Mesothelial cell of epicardium (in vitro differentiated cells): Measurements from ENCODE around the gene TNFAIP1. TPM values are rescaled to one million over a fixed set of nuclear protein-coding genes. Genes with fewer than 3 reads are reported as not detected.

Source experiments
- DNase-seq, 2 experiments: peaks; one replicate each; pipeline ENCODE4 v3.0.0; 2021; ENCODE audit warnings: low spot score in 2 of 2; ENCODE audit not compliant: unreplicated experiment in 2 of 2
- H3K27ac Mint-ChIP-seq: 2 replicates; pipeline ENCODE4 v1.8.0; 2021; ENCODE audit warnings: mixed read lengths
- H3K27me3 Mint-ChIP-seq: 2 replicates; pipeline ENCODE4 v1.8.0; 2021; ENCODE audit warnings: low read depth, mixed read lengths
- H3K36me3 Mint-ChIP-seq: 2 replicates; pipeline ENCODE4 v1.8.0; 2021; ENCODE audit warnings: mixed read lengths
- H3K4me1 Mint-ChIP-seq: 2 replicates; pipeline ENCODE4 v1.8.0; 2021; ENCODE audit warnings: mixed read lengths
- H3K4me3 Mint-ChIP-seq: 2 replicates; pipeline ENCODE4 v1.8.0; 2021; ENCODE audit warnings: mild to moderate bottlenecking, moderate library complexity, mixed read lengths
- H3K9me3 Mint-ChIP-seq: 2 replicates; pipeline ENCODE4 v1.8.0; 2021; ENCODE audit warnings: mixed read lengths
- total RNA-seq: library from RNA; stranded (reverse); gene quantifications from 3 replicates; pipeline ENCODE4 v1.2.1, GENCODE V29; 2021
- TF ChIP-seq, protein P1 (sequence below): fragments of 200-600 bp; sonication (generic); IDR thresholded peaks from one replicate; pipeline ENCODE4 v1.5.0; 2021; ENCODE audit warnings: antibody characterized with exemption; ENCODE audit not compliant: unreplicated experiment

TNFAIP1 gene
- total RNA-seq, 1 donor from 2014 or later = 41.8 TPM

- Mint-ChIP-seq H3K4me3 (no peak overlapping the region), H3K9me3 (no peaks in the 10 kb centered on the region), H3K27me3 (no peaks in the 10 kb centered on the region), H3K36me3 (peaks cover 7% of the 10 kb centered on the region), H3K27ac (no peak overlapping the region), H3K4me1 (peaks cover 24% of the 10 kb centered on the region)
- DNase-seq = no peak
- TF ChIP-seq, protein P1, sequence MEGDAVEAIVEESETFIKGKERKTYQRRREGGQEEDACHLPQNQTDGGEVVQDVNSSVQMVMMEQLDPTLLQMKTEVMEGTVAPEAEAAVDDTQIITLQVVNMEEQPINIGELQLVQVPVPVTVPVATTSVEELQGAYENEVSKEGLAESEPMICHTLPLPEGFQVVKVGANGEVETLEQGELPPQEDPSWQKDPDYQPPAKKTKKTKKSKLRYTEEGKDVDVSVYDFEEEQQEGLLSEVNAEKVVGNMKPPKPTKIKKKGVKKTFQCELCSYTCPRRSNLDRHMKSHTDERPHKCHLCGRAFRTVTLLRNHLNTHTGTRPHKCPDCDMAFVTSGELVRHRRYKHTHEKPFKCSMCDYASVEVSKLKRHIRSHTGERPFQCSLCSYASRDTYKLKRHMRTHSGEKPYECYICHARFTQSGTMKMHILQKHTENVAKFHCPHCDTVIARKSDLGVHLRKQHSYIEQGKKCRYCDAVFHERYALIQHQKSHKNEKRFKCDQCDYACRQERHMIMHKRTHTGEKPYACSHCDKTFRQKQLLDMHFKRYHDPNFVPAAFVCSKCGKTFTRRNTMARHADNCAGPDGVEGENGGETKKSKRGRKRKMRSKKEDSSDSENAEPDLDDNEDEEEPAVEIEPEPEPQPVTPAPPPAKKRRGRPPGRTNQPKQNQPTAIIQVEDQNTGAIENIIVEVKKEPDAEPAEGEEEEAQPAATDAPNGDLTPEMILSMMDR = no peak
These were observed 3.9 kb downstream of the TNFAIP1 start for GRCh38 chr17:28339431-28339830.

DNA sequence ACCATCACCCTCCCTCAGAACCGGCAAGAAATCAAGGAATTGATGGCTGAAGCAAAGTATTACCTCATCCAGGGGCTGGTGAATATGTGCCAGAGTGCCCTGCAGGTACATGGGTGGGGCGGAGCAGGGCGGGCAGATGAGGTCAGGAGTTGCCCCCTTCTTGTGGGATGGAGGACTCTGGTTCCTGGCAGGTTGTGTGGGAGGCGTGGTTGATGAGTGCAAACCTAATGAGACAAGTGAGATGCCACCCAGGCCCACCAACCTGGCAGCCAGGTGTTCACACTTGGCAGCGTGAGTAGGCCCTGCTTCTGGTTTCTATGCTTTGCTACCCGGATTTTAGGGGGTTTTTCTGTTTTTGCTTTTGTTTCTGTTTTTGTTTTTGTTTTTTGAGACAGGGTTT, 4.8 kb downstream of the TNFAIP1 start:
- H3K36me3 Mint-ChIP-seq = peaks cover 7% of the 10 kb centered on the region

GRCh38 chr17:28341516-28341915, 6.0 kb downstream of the TNFAIP1 start:
- Mint-ChIP-seq H3K27me3 (no peaks in the 10 kb centered on the region), H3K4me1 (peaks cover 13% of the 10 kb centered on the region), H3K36me3 (peaks cover 9% of the 10 kb centered on the region), H3K9me3 (no peaks in the 10 kb centered on the region), H3K4me3 (no peak overlapping the region), H3K27ac (no peak overlapping the region)
- no peak for DNase-seq
- TF ChIP-seq, protein P1 = no peak

More for the DNA sequence above, 4.8 kb downstream of the TNFAIP1 start:
- H3K9me3 Mint-ChIP-seq = no peaks in the 10 kb centered on the region
- no peak overlapping the region for H3K4me3 Mint-ChIP-seq
- DNase-seq = no peak
- no peaks in the 10 kb centered on the region for H3K27me3 Mint-ChIP-seq
- H3K4me1 Mint-ChIP-seq = peaks cover 17% of the 10 kb centered on the region
- no peak overlapping the region for H3K27ac Mint-ChIP-seq
- TF ChIP-seq, protein P1 = no peak

- Mint-ChIP-seq H3K27ac (no peak overlapping the region), H3K4me3 (no peak overlapping the region), H3K36me3 (peaks cover 15% of the 10 kb centered on the region), H3K4me1 (peaks cover 5% of the 10 kb centered on the region), H3K9me3 (no peaks in the 10 kb centered on the region), H3K27me3 (no peaks in the 10 kb centered on the region)
- DNase-seq = no peak
- TF ChIP-seq, protein P1 = no peak
These were observed 6.8 kb downstream of the TNFAIP1 start for GRCh38 chr17:28342313-28342712.

DNA sequence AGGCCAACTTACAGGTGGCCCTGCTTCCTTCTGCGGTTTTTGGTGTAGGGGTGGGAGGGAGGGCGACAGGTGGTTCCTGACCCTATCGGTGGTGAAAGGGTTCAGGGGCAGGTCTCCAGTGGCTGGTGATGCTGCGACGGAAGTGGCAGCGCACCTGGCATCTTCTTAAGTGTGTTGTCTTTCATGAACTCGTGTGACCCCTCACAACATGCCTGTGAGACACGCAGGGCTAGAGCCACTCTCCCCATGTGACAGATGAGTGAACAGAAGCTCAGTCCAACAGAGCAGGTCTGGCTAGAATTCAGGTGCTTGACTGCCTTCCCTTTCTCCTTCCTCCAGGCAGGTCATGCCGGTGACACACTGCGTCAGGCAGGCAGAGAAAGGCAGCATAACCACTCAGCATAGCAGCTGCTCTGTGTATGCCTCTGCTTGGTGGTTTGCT, 8.0 kb downstream of the TNFAIP1 start:
- no peaks in the 10 kb centered on the region for H3K9me3 Mint-ChIP-seq
- H3K27ac Mint-ChIP-seq = no peak overlapping the region
- no peaks in the 10 kb centered on the region for H3K4me1 Mint-ChIP-seq
- no peak overlapping the region for H3K4me3 Mint-ChIP-seq
- TF ChIP-seq, protein P1 = no peak
- DNase-seq = no peak
- H3K27me3 Mint-ChIP-seq = no peaks in the 10 kb centered on the region
- peaks cover 19% of the 10 kb centered on the region for H3K36me3 Mint-ChIP-seq

GRCh38 chr17:28344011-28344410, 8.4 kb downstream of the TNFAIP1 start:
- H3K27ac Mint-ChIP-seq = no peak overlapping the region
- H3K4me1 Mint-ChIP-seq = no peaks in the 10 kb centered on the region
- no peaks in the 10 kb centered on the region for H3K27me3 Mint-ChIP-seq
- H3K9me3 Mint-ChIP-seq = no peaks in the 10 kb centered on the region
- no peak for DNase-seq
- peaks cover 23% of the 10 kb centered on the region for H3K36me3 Mint-ChIP-seq
- H3K4me3 Mint-ChIP-seq = no peak overlapping the region
- TF ChIP-seq, protein P1 = no peak
